ENCODE results near the gene TAOK2.

Gene TAOK2

DNA sequence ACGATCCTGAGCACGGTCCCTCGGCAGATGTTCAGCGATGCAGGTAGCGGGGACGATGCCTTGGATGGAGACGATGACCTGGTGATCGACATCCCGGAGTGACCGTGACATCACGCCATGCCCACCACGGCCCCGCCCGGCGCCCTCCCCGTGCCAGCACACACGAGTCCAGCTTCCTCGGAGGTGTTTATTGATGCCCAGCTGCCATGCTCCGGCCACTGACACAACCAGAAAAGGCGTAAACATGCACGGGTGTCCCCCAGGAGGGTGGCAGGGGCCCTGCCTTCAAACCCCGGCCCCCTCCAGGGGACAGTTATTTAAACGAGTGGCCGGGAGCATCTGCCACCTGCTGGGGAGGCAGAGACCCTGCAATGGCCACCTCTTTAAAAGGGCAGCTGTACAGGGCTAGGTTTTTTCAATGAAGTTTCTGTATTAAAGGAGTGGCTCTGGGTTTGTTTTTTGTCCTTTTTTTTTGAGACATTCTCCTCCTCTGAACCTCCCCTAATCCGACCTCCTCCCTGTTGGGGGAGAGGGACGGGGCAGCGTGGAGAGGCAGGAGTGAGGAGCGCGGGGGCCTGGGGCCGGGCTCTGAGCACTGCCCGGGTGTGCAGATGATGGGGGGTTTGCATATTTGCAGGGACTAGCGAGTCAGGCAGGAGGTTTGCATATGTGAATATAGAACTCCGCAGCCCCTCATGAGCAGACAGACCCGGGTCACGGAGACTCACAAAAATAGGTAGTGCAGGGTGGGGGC is 31.9 kb downstream of the TAOK2 start:
- DNase-seq (ENCODE audit: low read depth in 2 of 2) = peak; percentile 52 to 59
- H3K4me3 ChIP-seq (replicated peaks in 1 of 2; ENCODE audit: low read depth in 2 of 2, low read length in 2 of 2) = no peak overlapping the region
- TF ChIP-seq, protein P1, sequence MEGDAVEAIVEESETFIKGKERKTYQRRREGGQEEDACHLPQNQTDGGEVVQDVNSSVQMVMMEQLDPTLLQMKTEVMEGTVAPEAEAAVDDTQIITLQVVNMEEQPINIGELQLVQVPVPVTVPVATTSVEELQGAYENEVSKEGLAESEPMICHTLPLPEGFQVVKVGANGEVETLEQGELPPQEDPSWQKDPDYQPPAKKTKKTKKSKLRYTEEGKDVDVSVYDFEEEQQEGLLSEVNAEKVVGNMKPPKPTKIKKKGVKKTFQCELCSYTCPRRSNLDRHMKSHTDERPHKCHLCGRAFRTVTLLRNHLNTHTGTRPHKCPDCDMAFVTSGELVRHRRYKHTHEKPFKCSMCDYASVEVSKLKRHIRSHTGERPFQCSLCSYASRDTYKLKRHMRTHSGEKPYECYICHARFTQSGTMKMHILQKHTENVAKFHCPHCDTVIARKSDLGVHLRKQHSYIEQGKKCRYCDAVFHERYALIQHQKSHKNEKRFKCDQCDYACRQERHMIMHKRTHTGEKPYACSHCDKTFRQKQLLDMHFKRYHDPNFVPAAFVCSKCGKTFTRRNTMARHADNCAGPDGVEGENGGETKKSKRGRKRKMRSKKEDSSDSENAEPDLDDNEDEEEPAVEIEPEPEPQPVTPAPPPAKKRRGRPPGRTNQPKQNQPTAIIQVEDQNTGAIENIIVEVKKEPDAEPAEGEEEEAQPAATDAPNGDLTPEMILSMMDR (IDR thresholded peaks at IDR 0.05; ENCODE audit: low read depth, low read length) = peak; percentile 88

DNA sequence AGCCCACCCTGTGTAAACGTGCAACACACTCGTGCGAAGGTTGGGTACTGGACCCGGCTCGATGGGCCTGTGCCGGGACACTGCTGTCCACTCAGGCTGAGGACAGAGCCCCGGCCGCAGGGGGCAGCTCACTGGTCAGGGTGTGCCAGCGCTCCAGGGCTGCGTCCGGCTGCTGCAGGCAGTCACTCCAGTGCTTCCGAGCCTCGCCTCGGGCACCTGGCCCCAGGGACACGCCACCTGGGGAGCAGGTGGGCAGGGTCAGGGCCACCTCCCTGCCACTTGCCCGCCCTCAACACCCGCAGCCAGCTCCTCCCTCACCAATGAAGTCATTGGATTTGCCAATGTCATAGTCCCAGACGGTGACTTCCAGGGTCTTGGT is 32.4 kb downstream of the TAOK2 start:
- H3K4me3 ChIP-seq (replicated peaks in 1 of 2; ENCODE audit: low read depth in 2 of 2, low read length in 2 of 2) = no peak overlapping the region
- no peak for DNase-seq (ENCODE audit: low read depth in 2 of 2)
- TF ChIP-seq, protein P1 (IDR thresholded peaks at IDR 0.05; ENCODE audit: low read depth, low read length) = no peak

DNA sequence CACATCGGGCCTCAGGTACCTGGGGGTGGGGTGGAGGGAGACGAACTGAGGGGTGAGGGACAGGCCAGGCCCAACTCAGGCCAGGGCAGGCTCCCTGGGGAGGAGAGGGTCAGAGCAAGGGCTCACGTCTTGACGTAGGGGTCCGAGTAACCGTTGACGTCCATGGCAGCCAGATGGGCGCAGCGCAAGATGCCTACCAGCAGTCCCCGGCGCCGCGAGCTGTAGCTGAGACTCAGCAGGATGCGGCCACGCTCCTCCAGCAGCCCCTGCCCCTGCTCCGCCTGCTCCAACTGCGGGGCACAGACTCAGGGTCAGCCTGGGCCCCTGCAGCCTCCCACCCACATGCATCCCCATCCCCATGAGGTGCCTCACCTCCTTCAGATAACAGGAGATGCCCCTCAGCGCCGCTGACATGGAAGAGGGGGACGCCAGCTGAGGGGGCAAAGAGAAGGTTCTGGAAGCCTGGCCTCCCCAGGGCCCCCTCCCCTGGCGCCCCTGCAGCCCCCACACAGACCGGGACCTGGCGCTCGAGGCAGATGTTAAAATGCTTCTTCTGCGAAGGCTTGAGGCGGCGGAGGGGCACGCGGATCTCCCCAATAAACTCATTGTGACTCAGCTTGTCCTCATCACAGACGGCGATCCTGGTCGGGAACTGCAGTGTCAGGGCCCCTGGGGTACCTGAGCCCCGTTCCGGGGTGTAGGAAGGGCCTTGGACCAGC is 33.1 kb downstream of the TAOK2 start:
- no peak for DNase-seq (ENCODE audit: low read depth in 2 of 2)
- TF ChIP-seq, protein P1 (IDR thresholded peaks at IDR 0.05; ENCODE audit: low read depth, low read length) = no peak
- H3K4me3 ChIP-seq (replicated peaks in 1 of 2; ENCODE audit: low read depth in 2 of 2, low read length in 2 of 2) = no peak overlapping the region

DNA sequence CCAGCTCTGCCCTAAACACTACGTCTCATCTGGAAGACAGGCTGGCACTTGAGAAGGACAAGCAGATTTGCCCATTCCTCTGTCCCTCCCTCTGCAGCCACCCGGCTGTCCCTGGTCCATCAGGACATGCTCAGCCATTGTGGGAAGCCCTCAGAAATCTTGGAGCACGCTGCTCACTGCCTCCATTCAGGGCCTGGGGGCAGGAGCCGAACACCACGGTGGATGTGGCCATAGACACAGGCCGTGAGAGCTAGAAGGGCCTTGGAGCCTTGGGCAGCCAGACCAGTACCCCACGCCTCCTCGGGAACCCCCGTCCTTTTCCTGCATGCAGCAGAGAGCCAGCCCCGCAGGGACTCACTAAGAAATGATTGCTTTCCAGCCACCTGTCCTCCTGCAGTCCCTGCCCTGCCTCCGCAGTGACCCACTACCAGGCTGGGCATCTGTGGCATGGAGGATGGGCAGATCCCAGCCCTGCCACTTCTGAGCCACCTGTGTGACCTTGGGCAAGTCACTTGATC is 33.8 kb downstream of the TAOK2 start:
- DNase-seq (ENCODE audit: low read depth in 2 of 2) = no peak
- H3K4me3 ChIP-seq (replicated peaks in 1 of 2; ENCODE audit: low read depth in 2 of 2, low read length in 2 of 2) = no peak overlapping the region
- TF ChIP-seq, protein P1 (IDR thresholded peaks at IDR 0.05; ENCODE audit: low read depth, low read length) = no peak

DNA sequence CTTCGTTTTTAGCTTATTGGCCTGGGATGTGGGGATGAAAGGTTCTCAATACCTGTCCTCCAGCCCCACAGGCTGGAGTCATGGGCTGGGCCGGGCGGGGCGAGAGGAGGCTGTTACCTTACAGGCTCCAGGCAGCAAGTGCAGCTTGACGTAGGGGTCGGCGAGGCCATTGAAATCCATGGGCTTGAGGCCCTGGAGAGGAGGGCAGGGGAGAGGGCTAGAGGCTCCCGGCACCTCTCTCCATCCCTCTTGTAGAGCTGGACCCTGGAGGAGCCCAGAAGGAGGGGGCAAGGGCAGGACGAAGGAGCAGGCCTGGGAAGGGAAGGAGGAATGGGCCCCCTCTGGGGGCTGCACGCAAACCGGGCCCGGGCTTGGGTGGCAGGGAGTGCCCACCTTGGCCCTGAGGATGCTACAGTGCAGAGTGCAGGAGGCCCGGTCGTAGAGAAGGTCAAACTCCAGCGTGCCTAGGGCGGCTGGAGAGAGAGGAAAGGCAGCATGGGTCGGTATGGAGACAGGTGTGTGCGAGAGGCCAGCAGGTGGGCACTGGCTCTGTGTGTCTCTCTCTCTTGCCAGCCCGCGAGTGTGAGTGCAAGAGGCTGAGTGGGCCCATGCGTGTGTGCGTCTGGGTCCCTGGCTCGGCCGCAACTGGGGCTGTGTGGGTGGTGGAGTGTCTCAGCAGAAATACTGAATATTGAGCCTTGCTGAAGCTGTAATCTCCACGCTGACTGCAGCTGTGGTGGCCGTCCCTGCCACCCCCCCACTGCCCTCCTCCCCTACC is 35.6 kb downstream of the TAOK2 start:
- TF ChIP-seq, protein P1 (IDR thresholded peaks at IDR 0.05; ENCODE audit: low read depth, low read length) = no peak
- no peak for DNase-seq (ENCODE audit: low read depth in 2 of 2)
- H3K4me3 ChIP-seq (replicated peaks in 1 of 2; ENCODE audit: low read depth in 2 of 2, low read length in 2 of 2) = no peak overlapping the region

DNA sequence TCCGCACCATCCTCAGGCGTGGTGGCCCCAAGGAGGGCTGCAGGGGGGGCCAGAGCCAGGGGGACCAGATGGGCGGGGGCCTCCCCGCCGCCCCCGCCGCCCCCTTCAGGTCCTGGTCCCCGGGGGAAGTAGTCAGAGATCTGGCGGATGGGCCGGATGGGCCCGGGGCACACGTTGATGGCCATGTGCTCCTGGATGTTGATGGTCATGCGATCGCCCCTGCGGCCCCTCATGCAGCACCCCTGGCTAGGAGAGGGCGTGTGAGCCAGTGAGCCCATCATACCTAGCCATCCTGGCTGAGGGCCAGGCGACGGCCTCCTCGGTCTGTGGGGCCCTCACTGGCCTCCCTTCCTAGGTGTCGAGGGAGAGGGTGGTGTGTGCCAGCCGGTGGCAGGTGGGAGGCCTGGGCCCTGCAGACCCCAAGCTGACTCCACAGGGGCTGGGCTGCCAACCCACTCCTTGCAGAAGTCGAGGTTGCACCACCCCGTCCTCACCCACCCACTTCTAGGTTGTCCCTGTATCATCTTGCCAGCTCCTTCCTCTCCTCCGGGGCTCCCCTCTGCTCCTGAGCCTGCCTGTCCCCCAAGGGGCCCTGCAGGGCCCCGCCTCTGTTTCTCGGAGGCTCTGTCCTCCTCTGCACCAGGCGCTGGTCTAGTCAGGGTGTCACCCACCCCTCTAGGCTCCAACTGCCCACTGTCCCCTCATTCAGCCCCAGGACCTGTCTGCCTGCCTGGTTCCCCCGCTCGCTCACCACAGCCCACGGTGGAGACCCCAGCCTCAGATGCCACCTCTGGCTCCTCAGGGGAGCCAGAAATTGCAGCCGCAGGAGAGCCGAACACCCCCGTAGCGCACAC is 36.5 kb downstream of the TAOK2 start:
- no peak for DNase-seq (ENCODE audit: low read depth in 2 of 2)
- TF ChIP-seq, protein P1 (IDR thresholded peaks at IDR 0.05; ENCODE audit: low read depth, low read length) = no peak
- no peak overlapping the region for H3K4me3 ChIP-seq (replicated peaks in 1 of 2; ENCODE audit: low read depth in 2 of 2, low read length in 2 of 2)

All from cardiac fibroblast (primary cell).